Caki2 (cell line): ENCODE results near the gene MAGEA11. TPM values are rescaled to one million over a fixed set of nuclear protein-coding genes. Genes with fewer than 3 reads are reported as not detected.
"Not testable (repeated sequence)": the region's sequence is repeated elsewhere in the genome, so short reads cannot be mapped to it uniquely, and the experiment has no call there.

Experiments
- DNase-seq: peaks from one replicate; pipeline ENCODE4 v3.0.0-alpha.2; 2015; ENCODE audit warnings: low read depth
- in situ Hi-C: cut with HindIII; loops from 2 replicates; pipeline ENCODE4 v1.10.0; 2016; ENCODE audit warnings: low sequenced_read_pairs, low pct_unique_long_range_greater_than_20kb, mixed read lengths
- total RNA-seq: library from RNA; depleted of rRNA; stranded (reverse); fragments of >200 nt; shearing (Covaris generic); gene quantifications from 2 replicates; pipeline ENCODE4 v1.2.3, GENCODE V29; 2014; ENCODE audit warnings: low replicate concordance

Gene MAGEA11
- total RNA-seq, 1 experiment from 2014 or later, result not detected

DNA sequence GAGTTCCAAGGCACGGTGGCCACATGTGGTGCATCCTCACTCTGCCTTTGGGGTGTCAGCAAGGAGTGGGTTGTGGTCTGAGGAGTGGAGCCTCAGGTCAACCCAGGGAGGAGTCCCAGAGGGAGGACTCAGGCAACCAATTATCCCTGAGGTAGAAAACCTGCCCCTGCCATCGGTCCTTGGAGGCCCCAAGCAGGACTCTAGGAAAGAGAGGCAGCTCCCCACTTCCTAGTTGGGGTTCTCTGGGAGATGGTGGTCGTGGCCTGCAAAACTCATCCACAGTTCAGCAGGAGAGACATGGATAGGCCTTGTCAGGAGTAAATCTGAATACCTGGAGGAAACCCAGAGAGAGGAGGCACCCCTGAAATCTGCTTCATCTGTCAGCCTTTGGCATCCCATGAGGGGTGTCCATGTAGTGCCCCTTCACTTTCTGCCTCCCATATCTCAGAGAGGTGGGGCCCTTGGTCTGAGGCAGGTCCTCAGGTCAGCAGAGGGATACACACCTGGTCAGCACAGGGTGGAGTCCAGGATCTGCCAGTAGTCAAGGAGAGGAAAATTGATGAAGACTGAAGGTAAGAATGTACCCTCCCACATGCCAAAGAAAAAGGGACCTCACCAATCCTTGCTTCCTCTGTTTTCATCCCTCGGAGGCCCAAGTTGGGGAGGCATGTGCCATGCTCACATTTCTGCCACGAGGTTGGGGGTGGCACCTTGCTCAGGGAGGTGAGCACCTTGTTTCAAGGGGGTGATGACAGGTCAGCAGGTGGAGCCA, 1.6 kb downstream of the MAGEA11 start:
- in situ Hi-C loops, result no loop called here
- DNase-seq, result no peak

DNA sequence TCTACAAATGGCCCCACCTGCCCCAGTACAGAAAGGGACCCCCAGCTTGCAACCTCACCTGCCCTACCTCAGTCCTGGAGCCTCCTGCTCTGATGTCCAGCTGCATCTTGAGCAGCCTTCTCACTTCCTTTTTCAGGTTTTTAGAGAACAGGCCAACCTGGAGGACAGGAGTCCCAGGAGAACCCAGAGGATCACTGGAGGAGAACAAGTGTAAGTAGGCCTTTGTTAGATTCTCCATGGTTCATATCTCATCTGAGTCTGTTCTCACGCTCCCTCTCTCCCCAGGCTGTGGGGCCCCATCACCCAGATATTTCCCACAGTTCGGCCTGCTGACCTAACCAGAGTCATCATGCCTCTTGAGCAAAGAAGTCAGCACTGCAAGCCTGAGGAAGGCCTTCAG, 3.6 kb downstream of the MAGEA11 start:
- in situ Hi-C loops, result no loop called here
- DNase-seq, result no peak

DNA sequence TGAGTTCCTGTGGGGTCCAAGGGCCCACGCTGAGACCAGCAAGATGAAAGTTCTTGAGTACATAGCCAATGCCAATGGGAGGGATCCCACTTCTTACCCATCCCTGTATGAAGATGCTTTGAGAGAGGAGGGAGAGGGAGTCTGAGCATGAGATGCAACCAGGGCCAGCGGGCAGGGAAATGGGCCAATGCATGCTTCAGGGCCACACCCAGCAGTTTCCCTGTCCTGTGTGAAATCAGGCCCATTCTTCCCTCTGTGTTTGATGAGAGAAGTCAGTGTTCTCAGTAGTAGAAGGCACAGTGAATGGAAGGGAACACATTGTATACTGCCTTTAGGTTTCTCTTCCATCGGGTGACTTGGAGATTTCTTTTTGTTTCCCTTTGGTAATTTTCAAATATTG, 4.8 kb downstream of the MAGEA11 start:
- in situ Hi-C loops, result no loop called here
- no peak for DNase-seq

DNA sequence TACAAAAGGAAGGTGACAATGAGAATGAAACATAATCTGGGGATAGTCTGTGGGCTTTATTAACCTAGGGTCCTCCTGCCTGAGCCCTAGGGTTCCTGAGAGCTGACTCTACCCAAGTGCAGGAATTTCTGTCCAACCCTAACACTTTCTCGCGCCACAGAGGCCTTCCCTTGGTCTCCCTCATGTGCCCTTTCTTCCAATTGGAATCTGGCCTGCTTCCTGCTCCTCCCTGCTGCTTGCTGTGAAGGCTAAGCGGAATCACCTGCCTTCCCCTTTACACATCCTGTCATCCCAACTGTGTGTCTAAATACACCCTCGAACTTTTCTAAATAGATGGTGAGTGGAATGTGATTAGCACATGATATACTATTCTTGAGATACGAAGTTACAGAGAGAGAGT, 5.9 kb downstream of the MAGEA11 start:
- no peak for DNase-seq
- in situ Hi-C loops, result no loop called here

DNA sequence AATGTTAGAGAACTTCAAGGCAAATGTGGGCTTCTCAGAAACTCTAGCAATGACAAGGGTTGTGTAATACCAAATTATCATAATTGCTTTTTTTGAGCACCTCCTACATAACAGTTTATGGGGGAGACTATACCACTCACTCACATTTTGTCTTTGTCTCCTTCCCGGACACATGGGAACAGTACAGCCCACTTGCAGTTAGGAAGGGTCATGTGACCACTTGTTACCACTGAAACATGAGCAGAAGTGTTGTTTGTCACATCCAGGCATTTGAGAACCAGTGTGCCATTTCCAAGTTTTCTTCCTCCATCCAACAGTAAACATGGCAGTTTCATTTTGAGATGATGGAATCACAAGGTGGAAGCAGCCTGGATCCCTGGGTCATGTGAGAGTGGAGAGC, 6.9 kb downstream of the MAGEA11 start:
- in situ Hi-C loops, result no loop called here
- no peak for DNase-seq

DNA sequence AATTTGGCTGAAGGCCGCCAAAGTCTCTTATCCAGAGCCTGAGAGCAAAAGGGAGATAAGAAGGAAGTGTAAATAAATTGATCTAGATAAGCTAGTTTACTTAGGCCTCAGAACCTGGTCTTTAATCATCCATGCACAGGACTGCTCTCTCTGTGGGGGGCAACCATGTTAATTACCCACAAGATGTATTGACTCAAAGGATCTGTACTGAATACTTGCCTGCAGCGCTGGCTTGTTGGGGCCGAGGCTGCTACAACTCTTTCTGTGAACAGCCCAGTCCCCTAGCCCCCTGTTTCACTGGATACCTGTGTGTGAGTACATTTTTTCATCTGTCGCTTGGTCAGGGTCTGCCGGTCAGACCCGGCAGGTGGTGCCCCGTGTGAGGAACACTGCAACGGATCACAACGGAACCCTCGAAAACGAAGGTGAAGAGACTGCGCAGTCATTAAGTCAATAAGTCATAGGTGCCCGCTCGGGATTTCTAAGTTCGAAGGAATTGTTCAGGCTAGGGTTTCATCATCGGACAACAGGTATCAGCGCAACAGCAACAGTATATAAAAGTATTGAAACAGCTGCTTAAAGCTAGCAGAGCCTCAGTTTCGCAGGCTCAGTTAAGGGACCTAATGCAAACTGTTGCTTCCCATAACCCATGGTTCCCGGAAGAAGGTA, 8.3 kb downstream of the MAGEA11 start:
- in situ Hi-C loops, result no loop called here
- no peak for DNase-seq

DNA sequence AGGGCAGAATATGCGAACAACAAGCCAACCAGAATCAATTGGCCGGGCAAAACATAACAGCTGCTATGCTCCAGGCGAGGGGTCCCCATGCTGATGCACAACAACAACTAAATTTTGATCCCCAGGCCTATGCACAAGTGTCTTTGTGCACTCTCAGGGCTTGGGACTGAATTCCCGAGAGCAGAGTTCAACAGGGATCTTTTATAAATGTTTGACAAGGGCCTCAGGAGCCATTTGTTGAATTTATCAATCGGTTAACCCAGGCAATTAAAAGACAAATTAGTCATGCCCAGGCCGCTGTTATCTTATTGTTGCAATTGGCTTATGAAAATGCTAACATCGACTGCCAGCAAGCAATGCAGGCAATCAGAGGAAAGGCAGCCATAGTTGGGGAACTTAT, 9.4 kb downstream of the MAGEA11 start:
- in situ Hi-C loops, DNase-seq: not testable (repeated sequence)

DNA sequence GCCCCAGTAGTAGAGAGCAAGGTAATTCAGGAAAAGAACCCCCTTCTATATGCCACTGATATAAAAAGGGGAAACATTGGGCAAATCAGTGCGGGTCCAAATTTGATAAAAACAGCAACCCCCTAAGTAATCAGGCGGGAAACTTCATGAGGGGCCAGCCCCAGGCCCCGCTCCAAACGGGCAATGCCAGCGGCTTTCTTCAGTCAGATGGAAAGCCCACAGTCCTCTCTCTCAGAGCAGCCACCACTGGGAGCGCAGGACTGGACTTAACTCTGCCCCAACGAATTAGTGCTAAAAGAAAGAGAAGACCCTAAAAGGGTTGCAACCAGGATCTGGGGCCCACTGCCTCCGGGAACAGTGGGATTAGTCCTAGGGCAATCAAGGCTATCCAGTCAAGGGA, 9.9 kb downstream of the MAGEA11 start:
- in situ Hi-C loops, result no loop called here
- no peak for DNase-seq

DNA sequence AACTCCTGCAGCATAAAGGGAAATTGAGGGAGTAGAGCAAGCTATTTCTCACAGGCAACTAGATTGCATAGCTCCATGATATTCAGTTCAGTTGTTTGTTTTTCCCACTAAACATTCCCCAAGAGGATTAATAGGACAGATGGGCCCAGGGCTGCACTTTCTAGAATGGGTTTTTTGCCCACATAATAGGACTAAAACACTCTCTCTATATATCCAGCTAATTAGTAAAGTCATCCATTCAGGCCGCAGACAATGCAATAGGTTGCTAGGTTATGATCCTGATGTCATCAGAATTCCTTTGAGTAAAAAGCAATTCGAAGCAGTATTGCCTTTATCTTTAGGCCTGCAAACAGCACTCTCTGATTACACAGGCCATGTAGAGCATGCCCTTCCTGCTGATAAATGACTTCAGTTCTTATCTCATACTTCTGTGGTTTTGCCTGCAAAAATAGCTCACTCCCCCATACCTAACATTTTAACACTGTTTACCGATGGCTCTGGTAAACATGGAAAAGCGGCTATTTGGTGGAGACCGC, 11.8 kb downstream of the MAGEA11 start:
- DNase-seq, result not testable (repeated sequence)

DNA sequence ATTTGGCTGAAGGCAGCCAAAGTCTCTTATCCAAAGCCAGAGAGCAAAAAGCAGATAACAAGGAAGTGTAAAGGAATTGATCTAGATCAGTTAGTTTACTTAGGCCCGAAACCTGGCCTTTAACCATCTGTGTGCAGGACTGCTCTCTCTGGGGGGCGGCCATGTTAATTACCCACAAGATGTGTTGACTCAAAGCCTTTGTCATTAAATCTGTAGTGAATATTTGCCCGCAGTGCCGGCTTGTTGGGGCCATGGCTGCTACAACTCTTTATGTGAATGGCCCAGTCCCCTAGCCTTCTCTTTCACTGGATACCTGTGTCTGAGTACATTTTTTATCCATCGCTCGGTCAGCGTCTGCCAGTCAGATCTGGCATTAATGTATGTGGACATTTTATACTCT, 15.4 kb downstream of the MAGEA11 start:
- DNase-seq, in situ Hi-C loops: not testable (repeated sequence)

More for the DNA sequence above, 11.8 kb downstream of the MAGEA11 start:
- in situ Hi-C loops, result not testable (repeated sequence)

DNA sequence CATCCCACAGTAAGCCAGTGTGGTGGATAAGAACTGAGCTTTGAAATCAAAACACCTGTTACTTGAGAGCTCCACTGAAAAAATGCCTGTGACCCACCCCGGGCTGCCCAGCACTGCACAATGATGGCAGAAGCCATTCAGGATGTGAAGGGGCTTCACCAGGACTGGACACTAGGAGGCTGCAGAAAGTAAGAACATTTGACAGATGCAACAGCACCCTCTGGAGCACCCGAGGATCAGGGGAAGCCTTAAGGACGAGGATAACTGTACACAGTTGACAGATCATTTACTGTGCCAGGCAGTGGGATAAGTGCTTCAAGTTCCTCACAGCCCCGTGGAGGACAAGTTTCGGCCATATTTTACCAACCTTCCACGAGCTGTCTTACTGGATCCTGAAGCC, 30.4 kb downstream of the MAGEA11 start:
- in situ Hi-C loops, DNase-seq: not testable (repeated sequence)

DNA sequence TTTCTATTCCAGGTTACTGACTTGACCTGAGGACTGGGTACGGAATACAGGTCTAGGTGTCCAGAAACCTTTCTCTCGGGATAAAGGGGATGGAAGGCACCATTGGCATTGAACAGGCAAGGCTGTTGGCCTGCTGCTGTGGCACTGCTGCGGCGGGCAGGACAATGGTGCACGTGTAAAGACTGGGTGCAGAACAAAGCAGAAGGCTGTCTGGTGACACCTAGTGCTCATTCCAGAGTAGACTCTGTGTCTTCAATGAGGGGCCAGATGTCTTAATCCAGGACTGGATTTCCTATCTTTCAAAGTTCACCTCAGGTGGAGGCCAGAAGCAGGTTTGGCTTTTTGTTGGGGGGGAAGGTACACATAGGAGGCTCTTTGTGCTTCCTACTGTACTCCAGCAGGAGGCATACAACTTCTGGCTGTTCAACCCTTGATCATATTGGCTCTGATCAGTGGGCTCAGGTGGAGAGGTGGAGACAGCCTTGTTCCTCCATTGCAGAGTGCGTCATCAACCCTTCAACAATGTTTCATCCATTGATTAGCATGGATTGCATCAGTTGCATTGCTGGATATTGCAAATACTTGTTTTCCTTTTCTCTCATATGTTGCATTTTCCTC, 34.6 kb downstream of the MAGEA11 start:
- DNase-seq, in situ Hi-C loops: not testable (repeated sequence)

DNA sequence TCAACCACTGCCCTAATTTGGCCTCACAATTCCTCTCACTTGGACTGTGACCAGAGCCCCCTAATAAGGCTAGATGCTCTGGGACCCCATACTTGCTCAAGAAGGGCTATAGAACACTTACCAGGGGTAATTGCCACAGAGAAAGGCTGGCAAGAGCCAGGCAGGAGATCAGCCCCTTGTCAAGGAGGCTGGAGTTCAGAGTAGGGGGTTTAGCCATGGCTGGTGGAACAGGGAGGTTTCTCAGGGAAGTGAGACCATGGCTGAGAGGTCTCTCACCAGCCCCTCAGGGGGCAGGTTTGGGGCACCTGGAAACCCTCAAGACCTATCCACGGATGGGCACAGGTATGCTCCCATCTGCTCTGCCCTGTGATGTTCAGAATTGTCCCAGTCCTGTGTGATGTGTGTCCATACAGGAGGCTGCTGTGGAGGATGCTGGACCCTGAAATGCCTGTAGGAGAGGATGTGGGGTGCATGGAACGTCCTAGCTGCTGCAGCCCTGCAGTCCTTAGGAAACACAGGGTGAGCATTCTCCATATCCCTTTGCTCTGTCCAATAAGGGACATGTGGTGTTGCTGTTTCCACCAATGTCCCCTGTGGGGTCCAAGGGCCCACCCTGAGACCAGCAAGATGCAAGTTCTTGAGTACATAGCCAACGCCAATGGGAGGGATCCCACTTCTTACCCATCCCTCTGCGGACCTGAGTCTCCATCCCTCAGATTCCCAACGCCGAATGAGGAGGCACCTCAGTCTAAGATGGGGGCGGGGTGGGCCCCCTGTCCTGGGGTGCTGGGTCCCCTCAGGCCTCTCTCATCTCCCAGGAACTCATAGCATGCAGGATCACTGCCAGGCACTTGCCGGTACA, 45.6 kb downstream of the MAGEA11 start:
- in situ Hi-C loops, result no loop called here
- DNase-seq, result no peak

DNA sequence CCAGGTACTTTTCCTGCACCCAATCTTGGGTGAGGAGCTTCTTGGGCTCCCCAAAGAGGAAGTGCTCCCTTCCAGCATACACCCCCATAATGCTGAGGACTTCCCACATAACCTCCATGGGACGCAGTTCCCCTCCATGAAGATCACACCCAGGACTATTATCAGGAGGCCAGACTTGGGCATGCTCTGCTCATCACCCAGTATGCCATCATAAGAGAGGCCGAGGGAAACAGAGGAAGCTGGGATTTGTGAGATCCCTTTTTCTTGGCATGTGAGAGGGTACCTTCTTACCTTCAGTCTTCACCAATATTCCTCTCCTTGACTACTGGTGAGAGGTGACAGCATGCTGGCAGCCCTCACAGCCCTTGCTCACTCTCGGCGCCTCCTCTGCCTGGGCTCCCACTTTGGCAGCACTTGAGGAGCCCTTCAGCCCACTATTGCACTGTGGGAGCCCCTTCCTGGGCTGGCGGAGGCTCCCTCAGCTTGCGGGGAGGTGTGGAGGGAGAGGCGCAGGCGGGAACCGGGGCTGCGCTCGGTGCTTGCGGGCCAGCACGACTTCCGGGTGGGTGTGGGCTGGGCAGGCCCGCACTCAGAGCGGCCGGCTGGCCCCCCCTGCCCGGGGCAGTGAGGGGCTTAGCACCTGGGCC, 46.3 kb downstream of the MAGEA11 start:
- in situ Hi-C loops, result no loop called here
- no peak for DNase-seq

DNA sequence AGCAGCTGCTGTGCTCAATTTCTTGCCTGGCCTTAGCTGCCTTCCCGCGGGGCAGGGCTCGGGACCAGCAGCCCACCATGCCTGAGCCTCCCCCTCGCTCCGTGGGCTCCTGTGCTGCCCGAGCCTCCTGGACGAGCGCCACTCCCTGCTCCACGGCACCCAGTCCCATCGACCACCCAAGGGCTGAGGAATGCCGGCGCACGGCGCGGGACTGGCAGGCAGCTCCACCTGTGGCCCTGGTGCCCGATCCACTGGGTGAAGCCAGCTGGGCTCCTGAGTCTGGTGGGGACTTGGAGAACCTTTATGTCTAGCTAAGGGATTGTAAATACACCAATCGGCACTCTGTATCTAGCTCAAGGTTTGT, 46.8 kb downstream of the MAGEA11 start:
- DNase-seq, in situ Hi-C loops: not testable (repeated sequence)

DNA sequence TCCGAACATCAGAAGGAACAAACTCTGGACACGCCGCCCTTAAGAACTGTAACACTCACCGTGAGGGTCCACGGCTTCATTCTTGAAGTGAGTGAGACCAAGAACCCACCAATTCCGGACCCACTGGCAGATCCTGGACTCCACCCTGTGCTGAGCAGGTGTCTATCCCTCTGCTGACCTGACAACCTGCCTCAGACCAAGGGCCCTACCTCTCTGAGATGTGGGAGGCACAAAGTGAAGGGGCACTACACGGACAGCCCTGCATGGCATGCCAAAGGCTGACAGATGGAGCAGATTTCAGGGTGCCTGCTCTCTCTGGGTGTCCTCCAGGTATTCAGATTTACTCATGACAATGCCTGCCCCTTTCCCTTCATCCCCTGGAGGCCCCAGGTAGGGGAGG, 48.0 kb downstream of the MAGEA11 start:
- in situ Hi-C loops, result no loop called here
- DNase-seq, result no peak

DNA sequence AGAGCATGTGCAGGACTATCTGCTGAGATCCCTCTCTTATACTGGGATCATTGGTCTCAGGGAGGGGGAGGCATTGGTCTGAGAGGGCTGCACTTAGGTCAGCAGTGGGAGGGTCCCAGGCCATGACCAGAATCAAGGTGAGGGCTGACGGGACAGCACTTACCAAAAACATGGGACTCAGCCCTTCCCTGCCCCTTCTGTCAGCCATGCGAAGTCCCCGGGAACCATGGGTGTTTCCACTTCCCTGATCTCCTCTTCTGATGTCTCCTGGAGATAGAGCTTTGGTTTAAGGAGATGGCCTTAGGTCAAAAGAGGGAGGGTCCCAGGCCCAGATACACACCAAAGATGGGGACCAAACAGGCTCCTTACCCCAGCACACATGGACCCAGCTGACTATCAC, 49.1 kb downstream of the MAGEA11 start:
- DNase-seq, result no peak
- in situ Hi-C loops, result no loop called here
